HL-60 (cell line): ENCODE measurements around the gene TCHP.

Experiments
- CTCF ChIP-seq: IDR thresholded peaks from one replicate; pipeline ENCODE4 v1.5.1; 2011; ENCODE audit warnings: low read length, control low read depth, inconsistent platforms; ENCODE audit not compliant: insufficient read depth
- POLR2AphosphoS5 ChIP-seq: IDR thresholded peaks from 2 replicates; pipeline ENCODE4 v1.6.1; 2012; ENCODE audit warnings: low read depth
- SPI1 ChIP-seq: IDR thresholded peaks from 2 replicates; pipeline ENCODE4 v1.6.1; 2012; ENCODE audit warnings: low read depth, mild to moderate bottlenecking, borderline replicate concordance
- TF ChIP-seq, protein P1 (sequence below): IDR thresholded peaks from 2 replicates; pipeline ENCODE4 v1.6.1; 2012; ENCODE audit warnings: low read depth; ENCODE audit not compliant: insufficient replicate concordance

GRCh38 chr12:109958374-109958773 lies 58.3 kb downstream of the TCHP start:
- TF ChIP-seq CTCF (no peak), POLR2AphosphoS5 (no peak), SPI1 (no peak)
- TF ChIP-seq, protein P1, sequence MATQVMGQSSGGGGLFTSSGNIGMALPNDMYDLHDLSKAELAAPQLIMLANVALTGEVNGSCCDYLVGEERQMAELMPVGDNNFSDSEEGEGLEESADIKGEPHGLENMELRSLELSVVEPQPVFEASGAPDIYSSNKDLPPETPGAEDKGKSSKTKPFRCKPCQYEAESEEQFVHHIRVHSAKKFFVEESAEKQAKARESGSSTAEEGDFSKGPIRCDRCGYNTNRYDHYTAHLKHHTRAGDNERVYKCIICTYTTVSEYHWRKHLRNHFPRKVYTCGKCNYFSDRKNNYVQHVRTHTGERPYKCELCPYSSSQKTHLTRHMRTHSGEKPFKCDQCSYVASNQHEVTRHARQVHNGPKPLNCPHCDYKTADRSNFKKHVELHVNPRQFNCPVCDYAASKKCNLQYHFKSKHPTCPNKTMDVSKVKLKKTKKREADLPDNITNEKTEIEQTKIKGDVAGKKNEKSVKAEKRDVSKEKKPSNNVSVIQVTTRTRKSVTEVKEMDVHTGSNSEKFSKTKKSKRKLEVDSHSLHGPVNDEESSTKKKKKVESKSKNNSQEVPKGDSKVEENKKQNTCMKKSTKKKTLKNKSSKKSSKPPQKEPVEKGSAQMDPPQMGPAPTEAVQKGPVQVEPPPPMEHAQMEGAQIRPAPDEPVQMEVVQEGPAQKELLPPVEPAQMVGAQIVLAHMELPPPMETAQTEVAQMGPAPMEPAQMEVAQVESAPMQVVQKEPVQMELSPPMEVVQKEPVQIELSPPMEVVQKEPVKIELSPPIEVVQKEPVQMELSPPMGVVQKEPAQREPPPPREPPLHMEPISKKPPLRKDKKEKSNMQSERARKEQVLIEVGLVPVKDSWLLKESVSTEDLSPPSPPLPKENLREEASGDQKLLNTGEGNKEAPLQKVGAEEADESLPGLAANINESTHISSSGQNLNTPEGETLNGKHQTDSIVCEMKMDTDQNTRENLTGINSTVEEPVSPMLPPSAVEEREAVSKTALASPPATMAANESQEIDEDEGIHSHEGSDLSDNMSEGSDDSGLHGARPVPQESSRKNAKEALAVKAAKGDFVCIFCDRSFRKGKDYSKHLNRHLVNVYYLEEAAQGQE, result no peak
